Pericardium fibroblast (primary cell): ENCODE data around the gene KCNA10. TPM values are rescaled to one million over a fixed set of nuclear protein-coding genes. Genes with fewer than 3 reads are reported as not detected.

ENCODE experiments used
- total RNA-seq: library from RNA; depleted of rRNA; stranded (reverse); fragments of >200 nt; gene quantifications from 2 replicates; pipeline ENCODE4 v1.2.3, GENCODE V29; 2015

Gene KCNA10
- total RNA-seq, result not detected in 2 replicates

DNA sequence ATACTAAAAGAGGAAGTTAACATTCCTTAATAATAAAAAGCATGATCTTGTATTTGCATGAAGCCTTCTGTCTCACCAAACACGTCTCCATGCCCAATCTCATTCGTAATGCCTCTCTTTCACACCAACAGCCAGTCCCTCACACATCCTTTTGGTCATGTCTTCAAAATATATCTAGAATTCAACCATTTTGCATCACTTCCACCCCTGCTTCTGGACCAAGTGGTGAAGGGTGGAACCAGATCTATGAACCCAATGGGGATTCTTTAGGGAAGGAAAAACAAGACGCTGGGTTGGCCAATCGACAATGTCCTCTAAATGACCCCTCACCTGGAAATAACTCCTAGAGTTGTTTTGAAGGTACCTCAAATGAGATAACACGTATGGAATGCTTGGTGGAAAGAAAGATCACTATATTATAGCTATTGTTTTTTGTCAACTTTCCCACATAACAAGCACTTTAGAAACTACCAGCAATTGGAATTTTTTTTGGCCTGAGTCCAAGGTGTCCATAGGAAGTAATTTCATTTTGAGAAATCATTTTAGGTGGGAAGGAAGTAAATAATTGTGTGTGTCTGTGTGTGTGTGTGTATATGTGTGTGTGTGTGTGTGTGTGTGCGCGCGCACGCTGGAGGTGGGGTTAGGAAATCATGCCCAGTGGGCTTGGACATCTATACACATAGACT, at the start of gene KCNA10:
TSS of gene KCNA10 (minus strand) at position 51 of the 686 bp plus-strand sequence. CDS start 388 bp downstream, outside the sequence.

Other genes with a start within 250 kb of the KCNA10 start
- 9.2 and 11.8 TPM in 2 replicates for gene RBM15, start 179.8 kb downstream of the KCNA10 start, total RNA-seq
- 10.7 and 11.6 TPM in 2 replicates for gene SLC16A4, start 128.1 kb downstream of the KCNA10 start, total RNA-seq
- 131 and 138 TPM in 2 replicates for gene LAMTOR5, start 111.5 kb downstream of the KCNA10 start, total RNA-seq
- not detected in 2 replicates for gene PROK1, start 68.0 kb downstream of the KCNA10 start, total RNA-seq
- gene KCNA2, start 87.2 kb upstream of the KCNA10 start, total RNA-seq, result 0.12 TPM in 1 of 2 replicates, not detected in the other
- not detected in 2 replicates for gene KCNA3, start 155.8 kb upstream of the KCNA10 start, total RNA-seq